Raji (cell line): ENCODE measurements around the gene SCTR.

Experiments
- POLR2A ChIP-seq: IDR thresholded peaks from 2 replicates; pipeline ENCODE4 v1.6.1; 2011; ENCODE audit warnings: low read depth, low read length, control low read depth; ENCODE audit not compliant: insufficient read depth

Gene SCTR

GRCh38 chr2:119485336-119486110 is 38.8 kb downstream of the SCTR start:
- TF ChIP-seq POLR2A: no peak

DNA sequence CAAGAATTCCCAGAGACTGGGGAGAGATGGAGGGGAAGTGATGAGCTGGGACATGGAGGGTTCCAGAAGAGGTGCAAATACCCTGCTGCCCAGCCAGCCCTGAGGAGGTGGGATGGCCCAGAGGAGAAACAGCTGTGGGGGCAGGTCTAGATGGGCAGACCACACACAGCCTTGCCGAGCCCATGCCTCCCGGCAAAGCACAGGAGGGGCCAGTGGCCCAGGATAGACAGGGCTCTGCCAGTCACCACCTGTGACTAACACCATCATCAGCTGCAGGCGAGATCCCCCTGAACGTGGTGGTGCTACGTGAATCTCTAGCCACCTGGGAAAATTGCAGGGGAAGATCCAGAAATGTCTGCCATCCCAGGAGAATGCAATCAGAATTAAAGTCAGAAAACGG is 39.4 kb downstream of the SCTR start:
- TF ChIP-seq POLR2A: no peak

DNA sequence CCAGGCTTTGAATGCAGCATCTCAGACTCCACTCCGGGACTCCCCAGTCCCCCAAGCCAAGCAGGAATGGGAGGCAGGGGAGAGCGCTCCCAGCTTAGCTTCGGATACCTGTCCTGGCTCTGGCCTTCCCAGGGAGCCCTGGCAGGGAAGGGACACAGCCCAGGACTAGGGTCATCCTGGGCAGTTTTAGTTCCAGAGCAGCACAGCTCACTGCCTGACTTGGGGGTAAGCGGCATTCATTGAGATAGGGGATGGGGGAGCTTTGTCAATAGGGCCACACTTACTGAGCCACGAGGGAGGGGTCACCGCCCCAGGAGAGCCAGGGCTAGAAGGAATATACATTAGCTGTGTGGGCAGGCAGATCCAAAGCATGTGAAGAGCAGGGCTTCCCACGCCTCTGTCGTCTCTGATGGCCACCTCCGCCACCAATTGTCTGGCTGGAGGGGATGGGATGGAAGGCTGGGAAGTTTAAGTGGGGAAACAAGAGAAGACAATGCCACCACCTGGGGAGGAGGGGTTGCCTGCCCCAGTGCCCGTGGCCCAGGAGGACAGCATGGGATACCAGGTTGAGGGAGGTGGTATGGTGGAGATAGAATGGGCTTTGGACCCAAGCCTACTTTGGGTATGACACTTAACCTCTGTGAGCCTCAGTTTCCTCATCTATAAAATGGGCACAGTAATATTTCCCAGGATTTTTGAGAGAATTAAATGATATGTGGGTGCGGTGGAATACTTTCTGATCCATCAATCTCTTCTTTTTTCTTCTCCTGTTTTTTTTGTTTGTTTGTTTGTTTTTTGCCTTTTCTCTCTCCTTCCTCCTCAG is 40.2 kb downstream of the SCTR start:
- TF ChIP-seq POLR2A: no peak

DNA sequence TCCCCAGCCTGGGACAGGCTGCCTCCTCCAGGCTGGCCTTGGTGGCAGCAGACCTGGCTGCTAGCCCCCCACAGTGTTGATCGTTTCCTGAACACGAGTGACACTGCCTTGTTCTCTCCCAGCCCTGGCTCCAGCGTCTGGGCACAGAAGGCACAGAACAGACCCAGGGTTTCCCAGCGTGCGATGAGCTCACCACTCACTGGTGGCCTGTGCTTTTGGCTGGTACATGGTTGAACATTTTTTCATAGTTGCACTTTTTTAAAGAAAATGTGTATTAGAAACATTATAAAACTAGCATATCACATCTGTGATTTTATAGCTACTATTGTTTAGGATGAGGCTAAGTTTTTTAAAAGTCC is 40.9 kb downstream of the SCTR start:
- TF ChIP-seq POLR2A: no peak

DNA sequence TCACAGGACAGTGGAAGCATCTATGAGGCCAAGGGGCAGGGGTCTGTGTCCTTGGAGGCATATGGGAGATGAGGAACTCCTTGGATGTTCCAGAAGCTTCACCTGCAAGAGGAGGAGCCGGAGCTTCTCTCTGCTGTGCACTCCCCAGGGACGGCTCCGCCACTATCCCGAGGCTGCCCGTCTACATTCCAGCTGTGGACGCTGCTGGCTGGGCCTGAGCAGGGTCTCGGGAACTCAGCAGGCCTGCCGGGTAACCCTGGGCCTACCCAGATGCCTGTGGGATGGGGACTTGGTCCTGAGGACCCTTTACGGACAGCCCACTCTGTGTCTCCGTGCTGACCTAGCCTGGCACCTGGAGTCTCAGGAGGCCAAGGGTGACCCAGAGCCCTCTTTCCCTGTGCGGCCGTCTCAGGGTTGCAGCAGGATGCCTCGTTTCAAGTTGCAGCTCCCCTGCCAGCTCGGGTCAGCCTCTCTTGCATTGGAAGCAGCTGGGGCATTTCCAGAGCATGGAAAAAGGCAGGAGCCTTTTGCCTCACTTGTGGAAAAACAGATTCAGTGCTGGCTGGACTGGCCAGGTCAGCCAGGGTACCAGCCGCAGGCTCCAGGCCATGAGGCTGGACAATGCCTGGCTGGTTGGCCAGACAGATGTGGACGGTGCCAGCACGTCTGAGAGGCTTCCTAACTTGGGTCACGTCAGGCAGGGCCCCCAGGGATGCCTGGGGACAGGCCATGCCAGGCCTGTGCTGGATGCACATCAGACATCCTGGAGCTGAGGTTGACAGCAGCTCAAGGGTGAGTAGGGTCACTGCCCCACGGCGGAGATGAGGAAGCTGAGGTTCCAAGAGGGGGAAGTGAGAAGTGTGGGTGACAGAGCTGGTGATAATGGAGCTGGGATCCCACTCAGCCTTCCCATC is 41.5 kb downstream of the SCTR start:
- no peak for TF ChIP-seq POLR2A

DNA sequence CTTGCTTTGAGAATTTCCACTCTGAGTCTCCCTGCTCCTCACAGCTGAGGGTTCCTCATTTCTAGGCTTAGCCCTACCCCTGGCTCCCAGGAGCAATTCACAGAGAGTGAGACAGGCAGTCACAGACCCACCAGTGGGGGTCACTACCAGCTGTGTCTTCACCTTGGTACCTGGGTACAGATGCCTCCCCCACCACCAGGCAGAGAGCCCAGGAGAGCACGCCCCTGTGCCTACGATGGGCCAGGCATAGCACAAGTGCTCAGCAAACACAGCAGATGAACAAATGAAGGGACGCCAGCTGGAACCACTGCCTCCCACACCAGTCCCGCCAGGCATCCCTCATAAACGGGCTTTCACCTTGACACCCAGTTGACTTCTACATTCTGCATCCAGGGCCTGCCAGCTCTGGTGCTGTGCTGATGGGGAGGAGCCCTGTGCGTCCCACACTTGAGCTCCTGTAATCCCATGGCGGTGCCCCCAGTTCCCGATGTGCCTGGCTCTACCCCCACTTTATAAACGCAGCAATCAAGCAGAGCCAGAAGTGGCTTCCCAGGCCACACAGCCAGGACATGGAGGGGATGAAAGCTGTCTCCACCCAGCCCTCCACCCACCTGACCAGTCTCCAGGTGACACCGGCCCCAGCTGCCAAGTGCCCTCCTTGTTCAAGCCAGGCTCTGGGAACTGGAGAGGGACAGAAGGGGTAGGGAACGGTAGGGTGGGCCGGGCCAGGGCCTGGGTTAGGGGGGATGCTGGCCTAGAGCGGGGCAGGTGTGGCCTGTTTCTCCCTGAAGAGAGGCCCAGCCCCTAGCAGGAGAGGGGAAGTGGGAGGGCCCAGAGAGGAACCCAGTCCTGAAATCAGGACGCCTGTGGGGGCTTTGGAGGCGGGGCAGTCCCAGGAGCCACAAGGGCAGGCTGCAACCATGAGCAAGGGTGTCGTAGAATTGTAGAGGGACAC is 42.5 kb downstream of the SCTR start:
- no peak for TF ChIP-seq POLR2A

DNA sequence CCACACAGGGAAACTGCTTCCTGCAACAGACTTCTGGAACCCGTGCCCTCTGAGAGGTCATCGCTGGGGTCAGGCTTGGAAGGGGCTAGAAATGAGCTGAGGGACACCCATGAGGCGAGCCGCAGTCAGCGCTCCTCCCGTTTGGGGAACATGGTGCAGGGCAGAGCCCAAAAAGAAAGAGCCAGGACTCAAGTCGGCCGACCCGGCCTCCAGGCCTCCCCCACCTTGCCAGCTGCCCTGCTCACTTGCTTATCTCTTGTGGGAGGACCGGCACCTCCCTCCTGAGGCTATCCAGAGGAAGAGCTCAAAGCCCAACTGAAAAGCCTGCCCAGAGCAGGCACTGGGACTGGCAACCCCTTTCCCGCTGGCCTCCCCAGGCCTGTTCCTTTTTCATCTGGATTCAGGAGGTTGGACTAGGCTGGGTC is 43.6 kb downstream of the SCTR start:
- no peak for TF ChIP-seq POLR2A

DNA sequence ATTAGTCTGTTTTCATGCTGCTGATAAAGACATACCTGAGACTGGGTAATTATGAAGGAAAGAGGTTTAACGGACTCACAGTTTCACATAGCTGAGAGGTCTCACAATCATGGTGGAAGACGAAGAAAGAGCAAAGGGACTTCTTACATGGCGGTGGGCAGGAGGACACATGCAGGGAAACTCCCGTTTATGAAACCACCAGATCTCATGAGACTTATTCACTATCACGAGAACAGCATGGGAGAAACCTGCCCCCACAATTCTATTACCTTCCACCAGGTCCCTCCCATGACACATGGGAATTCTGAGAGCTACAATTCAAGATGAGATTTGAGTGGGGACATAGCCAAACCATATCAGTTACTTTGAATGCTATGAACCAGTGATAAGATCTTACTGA is 44.1 kb downstream of the SCTR start:
- TF ChIP-seq POLR2A: no peak

DNA sequence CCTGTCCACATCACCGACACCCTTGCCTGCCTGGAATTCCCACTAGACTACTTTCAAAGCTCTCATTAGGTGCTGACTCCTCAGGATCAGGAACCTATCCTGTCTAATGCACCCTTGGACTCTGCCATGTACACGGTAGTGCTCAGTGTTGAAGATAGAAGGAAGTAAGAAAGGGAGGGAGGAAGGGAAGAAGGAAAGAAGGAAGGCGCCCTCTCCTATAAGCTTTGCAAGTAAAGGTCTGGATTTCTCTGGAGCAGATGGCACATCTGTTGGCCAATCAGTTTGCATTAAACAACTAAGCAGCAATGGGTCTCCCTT is 45.3 kb downstream of the SCTR start:
- no peak for TF ChIP-seq POLR2A

DNA sequence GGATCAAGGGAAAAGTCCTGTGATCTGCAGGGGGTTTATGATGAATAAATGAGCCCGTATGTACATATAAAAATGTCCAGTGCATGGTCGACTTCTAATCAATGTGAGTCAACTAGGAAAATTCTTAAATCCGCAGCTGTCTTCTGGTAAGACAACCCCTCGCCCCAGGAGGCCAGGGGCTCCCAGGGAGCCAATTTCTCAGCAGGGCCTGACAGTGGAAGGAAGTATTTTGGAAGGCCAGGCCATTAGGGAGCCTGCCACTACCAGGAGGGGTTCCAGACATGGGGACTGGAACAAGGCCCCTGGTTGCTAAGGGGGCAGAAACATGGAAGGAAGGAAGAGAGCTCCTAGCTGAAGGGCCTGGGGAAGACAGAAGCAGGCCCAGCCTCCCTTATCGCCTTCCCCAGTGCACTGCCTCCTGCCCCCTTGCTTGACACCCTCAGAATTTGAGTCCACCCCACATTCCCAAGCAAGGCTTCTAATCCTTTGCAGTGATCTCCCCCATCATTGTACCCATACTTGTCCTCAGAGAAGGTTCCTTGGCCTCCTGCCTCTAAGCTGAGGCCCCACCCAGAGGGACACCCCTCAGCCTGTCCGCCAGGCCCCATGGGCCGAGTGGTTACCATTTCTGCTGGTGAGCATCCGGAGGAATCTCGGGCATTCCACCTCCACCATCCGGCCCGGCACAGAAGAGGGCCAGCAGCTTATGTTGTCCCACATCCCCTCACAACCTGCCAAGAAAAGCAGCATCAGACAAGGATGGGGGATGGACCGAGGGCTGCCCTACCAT is 45.9 kb downstream of the SCTR start:
- TF ChIP-seq POLR2A: no peak

GRCh38 chr2:119477113-119477505 is 47.2 kb downstream of the SCTR start:
- TF ChIP-seq POLR2A: no peak

- TF ChIP-seq POLR2A: no peak
These were observed 47.8 kb downstream of the SCTR start for GRCh38 chr2:119476301-119477112.

GRCh38 chr2:119475857-119476244 is 48.4 kb downstream of the SCTR start:
- TF ChIP-seq POLR2A: no peak
